CD1c-positive myeloid dendritic cell (primary cell): ENCODE data around the gene NKG7.

ENCODE experiments used
- DNase-seq: peaks from one replicate; pipeline ENCODE4 v3.0.0-alpha.2; 2016; ENCODE audit errors: extremely low spot score

NKG7 gene

GRCh38 chr19:51364200-51365106, 8.0 kb downstream of the NKG7 start:
- no peak for DNase-seq

- no peak for DNase-seq
Observed at GRCh38 chr19:51361239-51361638, 11.2 kb downstream of the NKG7 start.

- no peak for DNase-seq
Observed at GRCh38 chr19:51359294-51359693, 13.2 kb downstream of the NKG7 start.

- no peak for DNase-seq
Observed at GRCh38 chr19:51357952-51358351, 14.5 kb downstream of the NKG7 start.

GRCh38 chr19:51356159-51356801, 16.2 kb downstream of the NKG7 start:
- no peak for DNase-seq

- DNase-seq = no peak
Observed at GRCh38 chr19:51354742-51355148, 17.7 kb downstream of the NKG7 start.

GRCh38 chr19:51354103-51354741, 18.2 kb downstream of the NKG7 start:
- DNase-seq = no peak

GRCh38 chr19:51352783-51353360, 19.6 kb downstream of the NKG7 start:
- no peak for DNase-seq

GRCh38 chr19:51351266-51351990, 21.0 kb downstream of the NKG7 start:
- no peak for DNase-seq

- DNase-seq = no peak
Observed at GRCh38 chr19:51347209-51347928, 25.1 kb downstream of the NKG7 start.

- no peak for DNase-seq
Observed at GRCh38 chr19:51346742-51347141, 25.7 kb downstream of the NKG7 start.

GRCh38 chr19:51345076-51345620, 27.3 kb downstream of the NKG7 start:
- no peak for DNase-seq

GRCh38 chr19:51342631-51343569, 29.6 kb downstream of the NKG7 start:
- DNase-seq = no peak

- DNase-seq = no peak
Observed at GRCh38 chr19:51341976-51342580, 30.4 kb downstream of the NKG7 start, which contains the start of gene VSIG10L. VSIG10L (minus strand) TSS chr19:51342139; CDS start chr19:51342124, 15 bp downstream.

- no peak for DNase-seq
Observed at GRCh38 chr19:51341066-51341465, 31.4 kb downstream of the NKG7 start.

- peak; percentile 97 for DNase-seq
Observed at GRCh38 chr19:51339687-51340656, 32.5 kb downstream of the NKG7 start.

GRCh38 chr19:51339313-51339686, 33.2 kb downstream of the NKG7 start:
- DNase-seq = no peak
